ENCODE data around the gene TSSK3. TPM values are rescaled to one million over a fixed set of nuclear protein-coding genes. Genes with fewer than 3 reads are reported as not detected.

TSSK3 gene
- total and polyA plus RNA-seq, 9 of the 15 experiments (the other 6 are each of a cell fraction or from before 2014, with no cell fraction given), result 0.27 to 2.8 (median 1.9) TPM

DNA sequence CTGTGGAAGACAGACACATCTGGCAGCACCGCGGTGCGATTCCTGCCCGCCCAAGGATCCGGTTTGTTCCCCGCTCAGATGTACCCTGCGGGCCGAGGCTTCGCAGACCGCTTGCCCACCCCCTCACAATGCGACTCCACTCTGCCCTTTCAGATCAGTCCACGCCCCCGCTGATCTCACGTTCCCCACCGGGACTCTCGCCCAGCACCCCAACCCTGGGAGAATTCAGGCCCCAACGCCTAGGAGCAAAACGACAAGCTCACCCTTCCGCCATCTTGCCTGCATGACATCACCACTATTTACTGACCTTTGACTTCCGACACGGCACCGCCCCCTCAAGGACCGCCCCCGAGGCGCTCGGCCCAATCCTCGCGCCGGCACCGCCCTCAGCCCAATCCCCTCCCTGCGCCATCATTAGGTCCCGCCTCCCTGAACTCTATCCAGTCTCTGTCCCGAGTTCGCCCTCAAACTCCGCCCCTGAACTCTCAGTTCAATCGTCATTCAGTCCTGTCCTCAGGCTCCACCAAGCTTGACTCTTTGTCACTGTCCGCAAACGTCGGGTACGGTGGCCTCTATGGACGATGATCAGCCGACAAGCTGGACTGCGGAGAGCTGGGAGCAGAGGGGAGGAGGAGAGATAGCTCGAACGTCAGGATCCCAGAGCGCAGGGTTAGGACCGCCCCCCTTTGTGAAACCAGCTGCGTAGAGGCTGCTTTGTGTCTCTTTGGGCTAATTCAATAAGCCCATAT lies 32.0 kb downstream of the TSSK3 start, which contains the start of gene BSDC1 (continued):
- TF ChIP-seq MTA3 (IDR thresholded peaks at IDR 0.05; ENCODE audit: borderline replicate concordance) (peak; percentile 99), TCF3 (CRISPR knock-in tag; IDR thresholded peaks at IDR 0.05) (peak; percentile 64; the same call in 1 of the 2 replicates), FIP1L1 (IDR thresholded peaks at IDR 0.05; ENCODE audit: low read depth, low read length, poor library complexity, severe bottlenecking) (no peak), ZNF57 (CRISPR knock-in tag; IDR thresholded peaks at IDR 0.05) (no peak), ZNF75A (CRISPR knock-in tag; IDR thresholded peaks at IDR 0.05) (no peak), U2AF2 (optimal IDR thresholded peaks at IDR 0.05; ENCODE audit: low read depth, low read length) (no peak), XRCC3 (IDR thresholded peaks at IDR 0.05) (0 out of 2 replicates have a peak, but pooled peaks have one; percentile 27), ZNF311 (CRISPR knock-in tag; IDR thresholded peaks at IDR 0.05) (no peak), RFX1 (IDR thresholded peaks at IDR 0.05) (no peak)
- TF ChIP-seq, protein P1, sequence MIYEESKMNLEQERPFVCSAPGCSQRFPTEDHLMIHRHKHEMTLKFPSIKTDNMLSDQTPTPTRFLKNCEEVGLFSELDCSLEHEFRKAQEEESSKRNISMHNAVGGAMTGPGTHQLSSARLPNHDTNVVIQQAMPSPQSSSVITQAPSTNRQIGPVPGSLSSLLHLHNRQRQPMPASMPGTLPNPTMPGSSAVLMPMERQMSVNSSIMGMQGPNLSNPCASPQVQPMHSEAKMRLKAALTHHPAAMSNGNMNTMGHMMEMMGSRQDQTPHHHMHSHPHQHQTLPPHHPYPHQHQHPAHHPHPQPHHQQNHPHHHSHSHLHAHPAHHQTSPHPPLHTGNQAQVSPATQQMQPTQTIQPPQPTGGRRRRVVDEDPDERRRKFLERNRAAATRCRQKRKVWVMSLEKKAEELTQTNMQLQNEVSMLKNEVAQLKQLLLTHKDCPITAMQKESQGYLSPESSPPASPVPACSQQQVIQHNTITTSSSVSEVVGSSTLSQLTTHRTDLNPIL (CRISPR knock-in tag; IDR thresholded peaks at IDR 0.05), result 0 out of 2 replicates have a peak, but pooled peaks have one; percentile 30
- TF ChIP-seq, protein P2, sequence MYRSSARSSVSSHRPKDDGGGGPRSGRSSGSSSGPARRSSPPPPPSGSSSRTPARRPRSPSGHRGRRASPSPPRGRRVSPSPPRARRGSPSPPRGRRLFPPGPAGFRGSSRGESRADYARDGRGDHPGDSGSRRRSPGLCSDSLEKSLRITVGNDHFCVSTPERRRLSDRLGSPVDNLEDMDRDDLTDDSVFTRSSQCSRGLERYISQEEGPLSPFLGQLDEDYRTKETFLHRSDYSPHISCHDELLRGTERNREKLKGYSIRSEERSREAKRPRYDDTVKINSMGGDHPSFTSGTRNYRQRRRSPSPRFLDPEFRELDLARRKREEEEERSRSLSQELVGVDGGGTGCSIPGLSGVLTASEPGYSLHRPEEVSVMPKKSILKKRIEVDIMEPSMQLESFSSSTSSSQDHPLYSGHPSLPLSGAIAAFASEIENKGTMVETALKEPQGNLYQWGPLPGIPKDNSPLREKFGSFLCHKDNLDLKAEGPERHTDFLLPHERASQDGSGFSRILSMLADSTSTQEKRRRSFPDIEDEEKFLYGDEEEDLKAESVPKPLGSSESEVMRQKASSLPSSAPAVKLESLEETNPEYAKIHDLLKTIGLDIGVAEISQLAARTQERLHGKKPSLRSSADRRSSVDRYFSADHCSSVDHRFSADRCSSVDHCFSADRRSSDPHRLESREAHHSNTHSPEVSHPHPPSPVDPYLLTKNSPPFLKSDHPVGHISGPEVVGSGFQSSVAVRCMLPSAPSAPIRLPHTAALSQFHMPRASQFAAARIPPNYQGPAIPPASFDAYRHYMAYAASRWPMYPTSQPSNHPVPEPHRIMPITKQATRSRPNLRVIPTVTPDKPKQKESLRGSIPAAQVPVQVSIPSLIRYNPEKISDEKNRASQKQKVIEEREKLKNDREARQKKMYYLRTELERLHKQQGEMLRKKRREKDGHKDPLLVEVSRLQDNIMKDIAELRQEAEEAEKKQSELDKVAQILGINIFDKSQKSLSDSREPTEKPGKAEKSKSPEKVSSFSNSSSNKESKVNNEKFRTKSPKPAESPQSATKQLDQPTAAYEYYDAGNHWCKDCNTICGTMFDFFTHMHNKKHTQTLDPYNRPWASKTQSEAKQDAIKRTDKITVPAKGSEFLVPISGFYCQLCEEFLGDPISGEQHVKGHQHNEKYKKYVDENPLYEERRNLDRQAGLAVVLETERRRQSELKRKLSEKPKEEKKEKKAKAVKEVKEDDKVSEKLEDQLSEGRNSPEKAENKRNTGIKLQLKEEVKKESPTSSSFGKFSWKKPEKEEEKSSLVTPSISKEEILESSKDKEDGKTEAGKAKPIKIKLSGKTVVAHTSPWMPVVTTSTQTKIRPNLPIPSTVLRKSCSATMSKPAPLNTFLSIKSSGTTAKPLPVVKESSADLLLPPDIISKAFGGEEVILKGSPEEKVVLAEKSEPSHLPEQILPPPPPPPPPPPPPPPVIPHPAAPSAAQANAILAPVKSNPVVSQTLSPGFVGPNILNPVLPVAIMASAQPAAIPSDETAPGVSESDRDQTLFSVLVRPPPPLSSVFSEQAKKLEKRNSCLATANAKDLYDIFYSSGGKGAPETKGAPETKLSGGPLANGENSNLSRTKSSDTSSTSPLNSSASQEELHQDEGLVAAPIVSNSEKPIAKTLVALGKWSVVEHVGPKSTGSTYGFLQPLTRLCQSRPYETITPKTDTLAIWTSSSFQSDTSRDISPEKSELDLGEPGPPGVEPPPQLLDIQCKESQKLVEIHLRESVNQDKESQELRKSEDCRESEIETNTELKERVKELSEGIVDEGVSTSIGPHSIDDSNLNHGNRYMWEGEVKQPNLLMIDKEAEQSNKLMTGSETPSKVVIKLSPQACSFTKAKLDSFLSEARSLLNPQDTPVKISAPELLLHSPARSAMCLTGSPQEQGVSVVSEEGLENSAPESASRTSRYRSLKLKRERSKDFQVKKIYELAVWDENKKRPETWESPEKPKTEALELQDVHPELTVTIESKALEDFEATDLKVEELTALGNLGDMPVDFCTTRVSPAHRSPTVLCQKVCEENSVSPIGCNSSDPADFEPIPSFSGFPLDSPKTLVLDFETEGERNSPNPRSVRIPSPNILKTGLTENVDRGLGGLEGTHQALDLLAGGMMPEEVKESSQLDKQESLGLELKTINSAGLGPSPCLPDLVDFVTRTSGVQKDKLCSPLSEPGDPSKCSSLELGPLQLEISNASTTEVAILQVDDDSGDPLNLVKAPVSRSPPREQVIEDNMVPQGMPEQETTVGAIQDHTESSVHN (IDR thresholded peaks at IDR 0.05; ENCODE audit: borderline replicate concordance in 1 of 2, low read depth in 1 of 2), result no peak
- TF ChIP-seq, protein P3, sequence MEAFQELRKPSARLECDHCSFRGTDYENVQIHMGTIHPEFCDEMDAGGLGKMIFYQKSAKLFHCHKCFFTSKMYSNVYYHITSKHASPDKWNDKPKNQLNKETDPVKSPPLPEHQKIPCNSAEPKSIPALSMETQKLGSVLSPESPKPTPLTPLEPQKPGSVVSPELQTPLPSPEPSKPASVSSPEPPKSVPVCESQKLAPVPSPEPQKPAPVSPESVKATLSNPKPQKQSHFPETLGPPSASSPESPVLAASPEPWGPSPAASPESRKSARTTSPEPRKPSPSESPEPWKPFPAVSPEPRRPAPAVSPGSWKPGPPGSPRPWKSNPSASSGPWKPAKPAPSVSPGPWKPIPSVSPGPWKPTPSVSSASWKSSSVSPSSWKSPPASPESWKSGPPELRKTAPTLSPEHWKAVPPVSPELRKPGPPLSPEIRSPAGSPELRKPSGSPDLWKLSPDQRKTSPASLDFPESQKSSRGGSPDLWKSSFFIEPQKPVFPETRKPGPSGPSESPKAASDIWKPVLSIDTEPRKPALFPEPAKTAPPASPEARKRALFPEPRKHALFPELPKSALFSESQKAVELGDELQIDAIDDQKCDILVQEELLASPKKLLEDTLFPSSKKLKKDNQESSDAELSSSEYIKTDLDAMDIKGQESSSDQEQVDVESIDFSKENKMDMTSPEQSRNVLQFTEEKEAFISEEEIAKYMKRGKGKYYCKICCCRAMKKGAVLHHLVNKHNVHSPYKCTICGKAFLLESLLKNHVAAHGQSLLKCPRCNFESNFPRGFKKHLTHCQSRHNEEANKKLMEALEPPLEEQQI (IDR thresholded peaks at IDR 0.05), result no peak
- TF ChIP-seq, protein P4, sequence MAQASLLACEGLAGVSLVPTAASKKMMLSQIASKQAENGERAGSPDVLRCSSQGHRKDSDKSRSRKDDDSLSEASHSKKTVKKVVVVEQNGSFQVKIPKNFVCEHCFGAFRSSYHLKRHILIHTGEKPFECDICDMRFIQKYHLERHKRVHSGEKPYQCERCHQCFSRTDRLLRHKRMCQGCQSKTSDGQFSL (CRISPR knock-in tag; IDR thresholded peaks at IDR 0.05), result peak; percentile 50; the same call in 1 of the 2 replicates
- TF ChIP-seq, protein P4 (tag; IDR thresholded peaks at IDR 0.05), result no peak
